ENCODE data around the gene FBLN2.

DNA sequence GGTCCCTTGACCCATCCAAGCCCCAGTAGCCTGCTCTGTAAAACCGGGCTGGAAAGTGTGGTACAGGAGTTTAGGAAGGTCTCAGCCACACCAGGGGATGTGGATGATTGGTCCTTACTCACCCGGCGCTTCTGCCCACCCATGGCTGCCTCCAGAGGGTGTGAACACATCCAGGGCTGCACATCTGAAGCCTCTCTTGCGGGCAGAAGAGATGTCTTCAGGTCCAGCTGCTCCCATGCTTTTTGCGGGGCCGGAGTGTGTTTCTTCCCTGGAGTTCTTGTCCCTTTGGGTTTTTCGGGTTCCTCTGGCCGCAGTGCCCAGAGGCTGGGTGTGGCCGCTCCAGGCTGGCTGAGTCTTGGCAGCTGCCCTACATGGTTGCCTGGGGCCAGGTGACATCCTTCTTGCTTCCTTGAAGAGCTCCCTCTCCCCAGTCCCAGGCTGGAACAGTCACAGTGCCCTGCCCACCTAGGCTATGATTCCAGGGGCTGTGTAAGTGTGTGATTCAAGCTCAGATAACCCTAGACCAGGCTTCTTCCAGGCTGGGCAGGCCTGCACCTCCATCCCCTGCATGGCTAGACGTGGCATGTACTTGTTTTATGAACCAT is 34.9 kb upstream of the FBLN2 start:
- TF ChIP-seq POLR2AphosphoS5 (IDR thresholded peaks at IDR 0.05) (no peak), POLR2A (IDR thresholded peaks at IDR 0.05) (no peak)
- TF ChIP-seq, protein P1, sequence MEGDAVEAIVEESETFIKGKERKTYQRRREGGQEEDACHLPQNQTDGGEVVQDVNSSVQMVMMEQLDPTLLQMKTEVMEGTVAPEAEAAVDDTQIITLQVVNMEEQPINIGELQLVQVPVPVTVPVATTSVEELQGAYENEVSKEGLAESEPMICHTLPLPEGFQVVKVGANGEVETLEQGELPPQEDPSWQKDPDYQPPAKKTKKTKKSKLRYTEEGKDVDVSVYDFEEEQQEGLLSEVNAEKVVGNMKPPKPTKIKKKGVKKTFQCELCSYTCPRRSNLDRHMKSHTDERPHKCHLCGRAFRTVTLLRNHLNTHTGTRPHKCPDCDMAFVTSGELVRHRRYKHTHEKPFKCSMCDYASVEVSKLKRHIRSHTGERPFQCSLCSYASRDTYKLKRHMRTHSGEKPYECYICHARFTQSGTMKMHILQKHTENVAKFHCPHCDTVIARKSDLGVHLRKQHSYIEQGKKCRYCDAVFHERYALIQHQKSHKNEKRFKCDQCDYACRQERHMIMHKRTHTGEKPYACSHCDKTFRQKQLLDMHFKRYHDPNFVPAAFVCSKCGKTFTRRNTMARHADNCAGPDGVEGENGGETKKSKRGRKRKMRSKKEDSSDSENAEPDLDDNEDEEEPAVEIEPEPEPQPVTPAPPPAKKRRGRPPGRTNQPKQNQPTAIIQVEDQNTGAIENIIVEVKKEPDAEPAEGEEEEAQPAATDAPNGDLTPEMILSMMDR (IDR thresholded peaks at IDR 0.05): no peak

Measured in gastroesophageal sphincter (tissue), 3 donors.